Upper lobe of left lung (tissue), 4 donors: ENCODE results near the gene NODAL.

ENCODE experiments used
- EP300 ChIP-seq, 4 donors: sonication (generic); formaldehyde crosslinking; IDR thresholded peaks; one replicate each; pipeline ENCODE4 v1.5.1; 2017; ENCODE audit warnings: antibody characterized with exemption in 4 of 4, control low read depth in 2 of 4
- POLR2AphosphoS5 ChIP-seq, 2 donors: sonication (generic); formaldehyde crosslinking; IDR thresholded peaks; one replicate each; pipeline ENCODE4 v1.5.1; 2017; ENCODE audit warnings: antibody characterized with exemption in 2 of 2

DNA sequence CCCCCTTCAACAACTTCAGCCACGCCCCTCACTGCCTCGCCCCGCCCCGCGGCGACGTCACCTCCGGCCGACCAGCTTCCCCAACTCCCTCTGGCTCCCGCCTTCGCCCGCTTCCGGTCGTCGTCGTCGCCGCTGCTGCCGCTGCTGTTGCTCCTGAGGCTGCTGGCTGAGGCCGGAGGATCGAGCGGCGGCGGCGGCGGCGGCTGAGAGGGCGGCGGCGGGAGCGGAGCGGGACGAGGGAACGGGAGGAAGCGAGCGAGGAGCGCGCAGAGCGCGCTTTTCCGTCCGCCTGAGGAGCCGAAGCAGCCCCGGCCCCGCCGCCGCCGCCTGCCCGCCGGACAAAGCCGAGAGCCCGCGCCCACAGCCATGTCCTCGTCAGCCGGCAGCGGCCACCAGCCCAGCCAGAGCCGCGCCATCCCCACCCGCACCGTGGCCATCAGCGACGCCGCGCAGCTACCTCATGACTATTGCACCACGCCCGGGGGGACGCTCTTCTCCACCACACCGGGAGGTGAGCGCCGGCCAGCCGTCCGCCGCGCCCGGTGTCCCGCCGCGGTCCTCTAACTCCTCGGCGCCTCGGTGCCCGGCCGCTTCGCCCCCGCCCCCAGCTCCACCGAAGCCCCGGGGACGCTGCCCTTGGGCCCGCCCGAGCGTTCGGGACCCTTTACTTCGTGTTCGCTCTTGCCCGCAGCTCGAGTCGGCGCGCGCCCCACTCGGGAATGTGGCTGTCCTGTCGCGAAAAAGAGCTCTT lies 37.3 kb downstream of the NODAL start, which contains the start of gene EIF4EBP2:
- TF ChIP-seq EP300 (IDR thresholded peaks at IDR 0.05) (peak in 1 of 4 donors; percentile 59), POLR2AphosphoS5 (IDR thresholded peaks at IDR 0.05) (peak; percentile 99)
